A673 (cell line): ENCODE measurements around the gene ITGA11. TPM values are rescaled to one million over a fixed set of nuclear protein-coding genes. Genes with fewer than 3 reads are reported as not detected.

ENCODE experiments used
- BruUV-seq: library from RNA; stranded (reverse); fragments of 400-500 nt; replicated peaks from 2 replicates; lab custom pipeline; 2021; lab: Mats Ljungman, UMichigan
- CTCF ChIA-PET: fragments of 300-600 bp; sonication (Branson Sonifier 250); formaldehyde crosslinking; loops from one replicate; lab custom pipeline; 2022; ENCODE audit warnings: antibody characterized with exemption; lab: Charles Lee
- POLR2A ChIA-PET: fragments of 300-600 bp; sonication (Branson Sonifier 250); formaldehyde crosslinking; loops from one replicate; lab custom pipeline; 2022; ENCODE audit warnings: antibody characterized with exemption; ENCODE audit not compliant: low non-redundant PET; lab: Charles Lee
- DNase-seq: peaks from one replicate; pipeline ENCODE4 v3.0.0-alpha.2; 2015; ENCODE audit warnings: low spot score
- H3K27ac ChIP-seq: fragments of 200-600 bp; sonication (generic); 2 replicates; pipeline ENCODE4 v1.5.1; 2016; ENCODE audit warnings: mixed run types, low read depth, mild to moderate bottlenecking, mixed read lengths, antibody characterized with exemption, low read length; ENCODE audit not compliant: poor library complexity, severe bottlenecking
- H3K27me3 ChIP-seq: fragments of 200-600 bp; sonication (generic); replicated peaks from 2 replicates; pipeline ENCODE4 v1.6.1; 2017; ENCODE audit warnings: mixed run types, low read depth, mild to moderate bottlenecking, mixed read lengths, antibody characterized with exemption, low read length; ENCODE audit not compliant: insufficient read depth, poor library complexity
- H3K36me3 ChIP-seq: fragments of 200-600 bp; sonication (generic); 2 replicates; pipeline ENCODE4 v1.6.1; 2016; ENCODE audit warnings: mixed run types, mild to moderate bottlenecking, mixed read lengths, antibody characterized with exemption, low read length; ENCODE audit not compliant: insufficient read depth, poor library complexity, severe bottlenecking
- H3K4me1 ChIP-seq: fragments of 200-600 bp; sonication (generic); 2 replicates; pipeline ENCODE4 v1.6.1; 2017; ENCODE audit warnings: mixed run types, mild to moderate bottlenecking, mixed read lengths, antibody characterized with exemption, low read length; ENCODE audit not compliant: insufficient read depth, poor library complexity, severe bottlenecking
- H3K4me3 ChIP-seq: fragments of 200-600 bp; sonication (generic); 2 replicates; pipeline ENCODE4 v1.5.1; 2016; ENCODE audit warnings: low read depth, mixed run types, mild to moderate bottlenecking, mixed read lengths, low read length; ENCODE audit not compliant: poor library complexity, severe bottlenecking
- H3K9me3 ChIP-seq: fragments of 200-600 bp; sonication (generic); 2 replicates; pipeline ENCODE4 v1.6.1; 2016; ENCODE audit warnings: mixed run types, low read depth, mild to moderate bottlenecking, mixed read lengths, antibody characterized with exemption, low read length; ENCODE audit not compliant: poor library complexity, severe bottlenecking
- EZH2 ChIP-seq: fragments of 200-600 bp; sonication (generic); IDR thresholded peaks from 2 replicates; pipeline ENCODE4 v1.6.1; 2017; ENCODE audit warnings: borderline replicate concordance, low read depth, mild to moderate bottlenecking, mixed read lengths, antibody characterized with exemption, low read length; ENCODE audit not compliant: poor library complexity, severe bottlenecking
- intact Hi-C: fragments of 100-400 bp; cut with micrococcal nuclease; formaldehyde crosslinking; loops from one replicate; pipeline ENCODE4 v1.10.0; 2022; ENCODE audit not compliant: unreplicated experiment
- total RNA-seq: library from RNA; stranded (reverse); gene quantifications from 2 replicates; pipeline ENCODE4 v1.2.3, GENCODE V29; 2021
- TF ChIP-seq, protein P1 (sequence below): fragments of 300-800, 200-600 bp; sonication (generic); conservative IDR thresholded peaks from 2 replicates; pipeline ENCODE4 v1.5.1; 2017; ENCODE audit warnings: low read depth, mild to moderate bottlenecking, antibody characterized with exemption, low read length, moderate library complexity, mixed read lengths

The ITGA11 gene
- total RNA-seq, 1 experiment from 2014 or later: 0.45 TPM

- Histone ChIP-seq H3K36me3 (no peaks in the 10 kb centered on the region), H3K27me3 (no peaks in the 10 kb centered on the region), H3K27ac (no peak overlapping the region), H3K4me3 (no peak overlapping the region), H3K9me3 (no peaks in the 10 kb centered on the region), H3K4me1 (no peaks in the 10 kb centered on the region)
- BruUV-seq: no TSS peak
- ChIA-PET POLR2A (no interaction called here), CTCF (no interaction called here)
- no peak for DNase-seq
- intact Hi-C loops: no loop called here
- no peak for TF ChIP-seq EZH2
- TF ChIP-seq, protein P1, sequence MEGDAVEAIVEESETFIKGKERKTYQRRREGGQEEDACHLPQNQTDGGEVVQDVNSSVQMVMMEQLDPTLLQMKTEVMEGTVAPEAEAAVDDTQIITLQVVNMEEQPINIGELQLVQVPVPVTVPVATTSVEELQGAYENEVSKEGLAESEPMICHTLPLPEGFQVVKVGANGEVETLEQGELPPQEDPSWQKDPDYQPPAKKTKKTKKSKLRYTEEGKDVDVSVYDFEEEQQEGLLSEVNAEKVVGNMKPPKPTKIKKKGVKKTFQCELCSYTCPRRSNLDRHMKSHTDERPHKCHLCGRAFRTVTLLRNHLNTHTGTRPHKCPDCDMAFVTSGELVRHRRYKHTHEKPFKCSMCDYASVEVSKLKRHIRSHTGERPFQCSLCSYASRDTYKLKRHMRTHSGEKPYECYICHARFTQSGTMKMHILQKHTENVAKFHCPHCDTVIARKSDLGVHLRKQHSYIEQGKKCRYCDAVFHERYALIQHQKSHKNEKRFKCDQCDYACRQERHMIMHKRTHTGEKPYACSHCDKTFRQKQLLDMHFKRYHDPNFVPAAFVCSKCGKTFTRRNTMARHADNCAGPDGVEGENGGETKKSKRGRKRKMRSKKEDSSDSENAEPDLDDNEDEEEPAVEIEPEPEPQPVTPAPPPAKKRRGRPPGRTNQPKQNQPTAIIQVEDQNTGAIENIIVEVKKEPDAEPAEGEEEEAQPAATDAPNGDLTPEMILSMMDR: no peak
Observed at GRCh38 chr15:68336516-68336915, 95.4 kb downstream of the ITGA11 start.

- BruUV-seq: no TSS peak
- intact Hi-C loops: no loop called here
- Histone ChIP-seq H3K36me3 (no peaks in the 10 kb centered on the region), H3K9me3 (no peaks in the 10 kb centered on the region), H3K4me3 (no peak overlapping the region), H3K27me3 (no peaks in the 10 kb centered on the region), H3K4me1 (no peaks in the 10 kb centered on the region), H3K27ac (no peak overlapping the region)
- ChIA-PET POLR2A (no interaction called here), CTCF (no interaction called here)
- DNase-seq: no peak
- no peak for TF ChIP-seq EZH2
- TF ChIP-seq, protein P1: no peak
Observed at GRCh38 chr15:68335655-68336054, 96.3 kb downstream of the ITGA11 start.

DNA sequence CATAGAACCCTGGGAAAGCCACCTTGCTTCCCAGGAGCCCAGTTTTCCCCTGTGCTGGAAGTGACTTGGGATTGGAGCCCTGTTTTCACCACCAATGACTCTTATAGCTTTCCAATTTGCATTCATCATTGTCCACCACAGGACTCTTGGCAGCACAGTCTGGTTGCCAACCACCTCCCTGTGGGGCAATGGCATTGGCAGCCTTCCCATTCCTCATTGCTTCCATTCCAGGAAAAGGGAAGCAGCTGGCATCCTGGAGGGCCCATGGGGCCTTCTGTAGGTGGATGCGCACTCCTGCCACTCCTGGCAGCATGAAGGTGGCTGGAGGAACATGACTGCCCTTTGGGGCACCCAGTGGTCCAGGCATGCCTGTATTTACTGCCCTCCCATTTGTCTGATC lies 96.7 kb downstream of the ITGA11 start:
- intact Hi-C loops: no loop called here
- H3K36me3 ChIP-seq: no peaks in the 10 kb centered on the region
- no peaks in the 10 kb centered on the region for H3K27me3 ChIP-seq
- DNase-seq: no peak
- H3K4me3 ChIP-seq: no peak overlapping the region
- BruUV-seq: no TSS peak
- no peaks in the 10 kb centered on the region for H3K4me1 ChIP-seq
- H3K9me3 ChIP-seq: no peaks in the 10 kb centered on the region
- no peak for TF ChIP-seq EZH2
- TF ChIP-seq, protein P1: no peak
- no peak overlapping the region for H3K27ac ChIP-seq
- POLR2A ChIA-PET: no interaction called here
- CTCF ChIA-PET: no interaction called here
